Gastroesophageal sphincter (tissue), 4 donors: ENCODE results near the gene MSLN. TPM values are rescaled to one million over a fixed set of nuclear protein-coding genes. Genes with fewer than 3 reads are reported as not detected.
"Not testable (repeated sequence)": the region's sequence is repeated elsewhere in the genome, so short reads cannot be mapped to it uniquely, and the experiment has no call there.

Experiments used
- ATAC-seq: fragments of 150-250 bp; one replicate; pipeline ENCODE4 v1.9.1; 2016; ENCODE audit warnings: mild to moderate bottlenecking, moderate library complexity
- H3K27ac ChIP-seq, 4 donors: fragments of 200-600 bp; sonication (generic) in 3 of 4; 1 replicate in 3 of 4; 2 replicates in 1 of 4; pipeline ENCODE4 v1.5.1; 2016 to 2019
- H3K27me3 ChIP-seq: fragments of 200-600 bp; sonication (generic); one replicate; pipeline ENCODE4 v1.5.1; 2019
- H3K36me3 ChIP-seq, 2 donors: fragments of 200-600 bp; sonication (generic); one replicate each; pipeline ENCODE4 v1.5.1; 2019; ENCODE audit warnings: control low read depth in 1 of 2
- H3K4me1 ChIP-seq, 3 donors: fragments of 200-600 bp; sonication (generic); 1 replicate in 2 of 3; 2 replicates in 1 of 3; pipeline ENCODE4 v1.5.1; 2016 to 2019; ENCODE audit warnings: control low read depth in 2 of 3
- H3K4me3 ChIP-seq, 2 donors: fragments of 200-600 bp; sonication (generic); one replicate each; pipeline ENCODE4 v1.5.1; 2019; ENCODE audit warnings: mild to moderate bottlenecking in 1 of 2, moderate library complexity in 1 of 2
- H3K9me3 ChIP-seq, 3 donors: fragments of 200-600 bp; sonication (generic); one replicate each; pipeline ENCODE4 v1.5.1; 2017 to 2019; ENCODE audit warnings: control low read depth in 2 of 3
- CTCF ChIP-seq, 4 experiments: fragments of 200-600 bp in 2 of 4; fragments of 450-650 bp in 2 of 4; sonication (generic) in 1 of 4; IDR thresholded peaks; one replicate each; pipeline ENCODE4 v1.5.1; 2017 to 2019; ENCODE audit warnings: antibody characterized with exemption in 4 of 4, mild to moderate bottlenecking in 2 of 4, moderate library complexity in 2 of 4
- EP300 ChIP-seq: sonication (generic); formaldehyde crosslinking; IDR thresholded peaks from one replicate; pipeline ENCODE4 v1.6.1; 2017; ENCODE audit warnings: antibody characterized with exemption, mild to moderate bottlenecking
- POLR2A ChIP-seq, 2 donors: fragments of 450-650 bp; IDR thresholded peaks; one replicate each; pipeline ENCODE4 v1.6.1; 2017; ENCODE audit warnings: antibody characterized with exemption in 2 of 2, mild to moderate bottlenecking in 2 of 2, moderate library complexity in 1 of 2
- POLR2AphosphoS5 ChIP-seq: sonication (generic); formaldehyde crosslinking; IDR thresholded peaks from one replicate; pipeline ENCODE4 v1.6.1; 2017; ENCODE audit warnings: antibody characterized with exemption
- WGBS, 2 donors: methylation state at CpG; one replicate each; pipeline ENCODE4 v1.1.5; 2018; ENCODE audit warnings: low coverage in 1 of 2; 5-methylcytosine and 5-hydroxymethylcytosine counted together
- total RNA-seq, 4 donors: library from RNA; depleted of rRNA; stranded (reverse); fragments of >200 nt; gene quantifications; one replicate each; pipeline ENCODE4 v1.1.0, GENCODE V29; 2016

MSLN gene
- total RNA-seq, 4 donors from 2014 or later, result 0.73 to 7.2 TPM; not detected in 2

GRCh38 chr16:739560-740458 is 20.7 kb upstream of the MSLN start:
- Histone ChIP-seq H3K4me1 (peaks cover 0 to 21% (median 14%) of the 10 kb centered on the region in 3 donors), H3K4me3 (peak overlapping the region; percentile 76 to 97), H3K36me3 (peaks cover 0 to 46% of the 10 kb centered on the region in 2 donors), H3K9me3 (no peaks in the 10 kb centered on the region), H3K27ac (peak overlapping the region in 2 of 4 donors; percentile 76 to 84), H3K27me3 (peaks cover 26% of the 10 kb centered on the region)
- 0 to 100% methylated on average over 1 of the region's 38 CpGs for WGBS, 2 donors
- TF ChIP-seq CTCF (IDR thresholded peaks at IDR 0.05) (no peak), POLR2A (IDR thresholded peaks at IDR 0.05) (no peak)
- ATAC-seq, result no peak

- H3K36me3 ChIP-seq, result peaks cover 0 to 40% of the 10 kb centered on the region in 2 donors
- no peaks in the 10 kb centered on the region for H3K9me3 ChIP-seq
- peaks cover 0 to 21% (median 14%) of the 10 kb centered on the region in 3 donors for H3K4me1 ChIP-seq
- peak overlapping the region; percentile 76 to 97 for H3K4me3 ChIP-seq
- ATAC-seq, result peak; percentile 33
- TF ChIP-seq POLR2AphosphoS5, result no peak
- TF ChIP-seq POLR2A (IDR thresholded peaks at IDR 0.05), result no peak
- TF ChIP-seq EP300, result no peak
- no peak for TF ChIP-seq CTCF (IDR thresholded peaks at IDR 0.05)
- no CpG with 5 or more reads among the region's 22 CpGs for WGBS, 2 donors
- H3K27me3 ChIP-seq, result peaks cover 33% of the 10 kb centered on the region
- peak overlapping the region in 3 of 4 donors; percentile 76 to 84 (median 83) for H3K27ac ChIP-seq
These were observed 20.1 kb upstream of the MSLN start for GRCh38 chr16:740459-740763.

GRCh38 chr16:740764-741505 is 19.6 kb upstream of the MSLN start, which contains the start of gene CIAO3:
TSS of gene CIAO3 (minus strand) at chr16:740997. CDS start at chr16:740985, 12 bp downstream.
- WGBS, 2 donors, result 0% methylated on average over 1 to 9 of the region's 79 CpGs
- peak within 1 kb of the TSS in 3 of 4 donors; percentile 76 to 84 (median 83) for H3K27ac ChIP-seq

GRCh38 chr16:741986-742629 is 18.4 kb upstream of the MSLN start:
- Histone ChIP-seq H3K4me3 (no peak overlapping the region), H3K9me3 (no peaks in the 10 kb centered on the region), H3K27ac (no peak overlapping the region), H3K36me3 (peaks cover 0 to 23% of the 10 kb centered on the region in 2 donors), H3K27me3 (peaks cover 37% of the 10 kb centered on the region), H3K4me1 (peaks cover 0 to 21% (median 14%) of the 10 kb centered on the region in 3 donors)
- WGBS, 2 donors, result 79 to 100% methylated on average over 1 to 2 of the region's 15 CpGs
- ATAC-seq, result no peak
- no peak for TF ChIP-seq EP300
- no peak for TF ChIP-seq POLR2A (IDR thresholded peaks at IDR 0.05)
- TF ChIP-seq POLR2AphosphoS5, result no peak
- TF ChIP-seq CTCF (IDR thresholded peaks at IDR 0.05), result no peak

More at GRCh38 chr16:740764-741505, 19.6 kb upstream of the MSLN start, which contains the start of gene CIAO3:
- Histone ChIP-seq H3K4me1 (peaks cover 0 to 21% (median 14%) of the 10 kb centered on the region in 3 donors), H3K9me3 (no peaks in the 10 kb centered on the region), H3K27me3 (peaks cover 37% of the 10 kb centered on the region), H3K36me3 (peaks cover 0 to 35% of the 10 kb centered on the region in 2 donors), H3K4me3 (peak within 1 kb of the TSS; percentile 76 to 97)
- peak; percentile 92 for ATAC-seq
- TF ChIP-seq POLR2A (IDR thresholded peaks at IDR 0.05) (peak; percentile 59 to 68), POLR2AphosphoS5 (peak; percentile 100), CTCF (IDR thresholded peaks at IDR 0.05) (peak in 3 of 4 experiments; percentile 93 to 100 (median 95)), EP300 (no peak)

- WGBS, 2 donors, result 67 to 79% methylated on average over 7 to 11 of the region's 14 CpGs
- H3K9me3 ChIP-seq, ATAC-seq, H3K4me3 ChIP-seq, H3K27ac ChIP-seq: not testable (repeated sequence)
- peaks cover 0 to 21% (median 14%) of the 10 kb centered on the region in 3 donors for H3K4me1 ChIP-seq
- H3K27me3 ChIP-seq, result peaks cover 37% of the 10 kb centered on the region
- peaks cover 0 to 15% of the 10 kb centered on the region in 2 donors for H3K36me3 ChIP-seq
These were observed 17.6 kb upstream of the MSLN start for GRCh38 chr16:742894-743293.
